OCI-LY7 (cell line): ENCODE data around the gene GP1BA. TPM values are rescaled to one million over a fixed set of nuclear protein-coding genes. Genes with fewer than 3 reads are reported as not detected.

Source experiments
- BruUV-seq: library from RNA; stranded (reverse); fragments of 400-500 nt; replicated peaks from 2 replicates; lab custom pipeline; 2021; lab: Mats Ljungman, UMichigan
- CTCF ChIA-PET: fragments of 300-600 bp; sonication (Branson Sonifier 250); formaldehyde crosslinking; loops from one replicate; lab custom pipeline; 2022; ENCODE audit warnings: antibody characterized with exemption; ENCODE audit not compliant: unreplicated experiment; lab: Charles Lee
- POLR2A ChIA-PET: fragments of 300-600 bp; sonication (Branson Sonifier 250); formaldehyde crosslinking; loops from one replicate; lab custom pipeline; 2022; ENCODE audit warnings: antibody characterized with exemption; lab: Charles Lee
- DNase-seq: peaks from one replicate; pipeline ENCODE4 v3.0.0-alpha.2; 2015; ENCODE audit warnings: low spot score
- H2AFZ ChIP-seq: fragments of 200-600 bp; sonication (generic), shearing (Covaris generic); 2 replicates; pipeline ENCODE4 v1.6.1; 2014; ENCODE audit warnings: mild to moderate bottlenecking, antibody characterized with exemption, low read length, moderate library complexity
- H3K27ac ChIP-seq: fragments of 200-600 bp; sonication (generic); 2 replicates; pipeline ENCODE4 v1.5.1; 2014; ENCODE audit warnings: mixed run types, low read depth, mild to moderate bottlenecking, moderate library complexity, low read length, inconsistent platforms; ENCODE audit not compliant: poor library complexity, severe bottlenecking
- H3K36me3 ChIP-seq: fragments of 200-600 bp; sonication (generic); 2 replicates; pipeline ENCODE4 v1.6.1; 2014; ENCODE audit warnings: mild to moderate bottlenecking, antibody characterized with exemption, low read length, moderate library complexity, mixed read lengths; ENCODE audit not compliant: insufficient read depth
- H3K4me1 ChIP-seq: fragments of 200-600 bp; sonication (generic); 2 replicates; pipeline ENCODE4 v1.5.1; 2014; ENCODE audit warnings: mild to moderate bottlenecking, low read length; ENCODE audit not compliant: insufficient read depth, poor library complexity, severe bottlenecking
- H3K4me2 ChIP-seq: fragments of 200-600 bp; sonication (generic); 2 replicates; pipeline ENCODE4 v1.6.1; 2014; ENCODE audit warnings: mild to moderate bottlenecking, low read length
- H3K4me3 ChIP-seq: fragments of 200-600 bp; sonication (generic); 2 replicates; pipeline ENCODE4 v1.5.1; 2014; ENCODE audit warnings: mild to moderate bottlenecking, low read depth, low read length; ENCODE audit not compliant: poor library complexity, severe bottlenecking
- H3K79me2 ChIP-seq: fragments of 200-600 bp; sonication (generic); 2 replicates; pipeline ENCODE4 v1.6.1; 2016; ENCODE audit warnings: low read depth, mild to moderate bottlenecking, low read length, moderate library complexity, mixed read lengths; ENCODE audit not compliant: insufficient read depth
- H3K9me2 ChIP-seq: fragments of 200-600 bp; sonication (generic); 2 replicates; pipeline ENCODE4 v1.6.1; 2016; ENCODE audit warnings: mild to moderate bottlenecking, low read length, mixed read lengths; ENCODE audit not compliant: insufficient read depth
- H3K9me3 ChIP-seq: fragments of 200-600 bp; sonication (generic); 2 replicates; pipeline ENCODE4 v1.6.1; 2014; ENCODE audit warnings: mild to moderate bottlenecking, mixed run types, low read length, mixed read lengths
- H4K20me1 ChIP-seq: fragments of 200-600 bp; sonication (generic); 2 replicates; pipeline ENCODE4 v1.6.1; 2014; ENCODE audit warnings: mild to moderate bottlenecking, antibody characterized with exemption, low read length, moderate library complexity, mixed read lengths; ENCODE audit not compliant: insufficient read depth
- CTCF ChIP-seq: fragments of 200-600 bp; sonication (generic); conservative IDR thresholded peaks from 2 replicates; pipeline ENCODE4 v1.5.1; 2014; ENCODE audit warnings: mild to moderate bottlenecking, antibody characterized with exemption, low read length, moderate library complexity, mixed read lengths
- EZH2phosphoT487 ChIP-seq: fragments of 200-600 bp; sonication (generic); IDR thresholded peaks from 2 replicates; pipeline ENCODE4 v1.6.1; 2018; ENCODE audit warnings: low read depth, borderline replicate concordance, mild to moderate bottlenecking, mixed run types, antibody characterized with exemption, low read length, moderate library complexity, mixed read lengths
- intact Hi-C: fragments of 100-400 bp; cut with micrococcal nuclease; formaldehyde crosslinking; loops from one replicate; pipeline ENCODE4 v1.10.0; 2022; ENCODE audit not compliant: unreplicated experiment
- microRNA-seq: library from miRNA; unstranded; fragments of <30 nt; microRNA quantifications from one replicate; pipeline ENCODE4 v1.2.0, GENCODE V29; 2022; ENCODE audit warnings: borderline replicate concordance
- small RNA-seq: library from RNA; depleted of rRNA; stranded (forward); fragments of <200 nt; gene quantifications from one replicate; pipeline ENCODE3, GENCODE V24; 2014
- total RNA-seq, 2 experiments: library from RNA; depleted of rRNA in 1 of 2; stranded (reverse); fragments of >200 nt in 1 of 2; shearing (Covaris generic) in 1 of 2; gene quantifications; 2 replicates each; pipeline ENCODE4 v1.2.3, GENCODE V29; 2014 to 2022

The GP1BA gene
- total RNA-seq, 2 experiments from 2014 or later, result not detected

GRCh38 chr17:4982305-4982704, 50.2 kb downstream of the GP1BA start:
- Histone ChIP-seq H4K20me1 (no peaks in the 10 kb centered on the region), H3K9me2 (no peaks in the 10 kb centered on the region), H3K36me3 (peaks cover 55% of the 10 kb centered on the region), H3K27ac (no peak overlapping the region), H2AFZ (no peak overlapping the region), H3K79me2 (no peaks in the 10 kb centered on the region; the same call in 1 of the 2 replicates), H3K9me3 (no peaks in the 10 kb centered on the region), H3K4me2 (no peak overlapping the region), H3K4me3 (no peak overlapping the region), H3K4me1 (peaks cover 40% of the 10 kb centered on the region)
- POLR2A ChIA-PET, result interaction anchor here (0.7 kb wide), 1 partner anchor 102 kb away, joined by 3 read pairs; no protein-coding TSS in a partner anchor
- TF ChIP-seq CTCF, result no peak
- TF ChIP-seq EZH2phosphoT487, result no peak
- no peak for DNase-seq
- CTCF ChIA-PET, result no interaction called here
- intact Hi-C loops, result no loop called here
- BruUV-seq, result no TSS peak

Small RNA genes lying within 50 kb of the gene (microRNA-seq; reads per million reads assigned to microRNA genes)
- gene MIR6864, result not detected
- not detected for gene MIR6865

Small RNA genes lying within 50 kb of the gene (small RNA-seq; reads per million reads assigned to genes)
- gene MIR6864, result not detected
- not detected for gene MIR6865

Other genes starting within 250 kb of the GP1BA start
- gene PELP1, start 228.1 kb upstream of the GP1BA start, total RNA-seq (2014; rRNA removed; shearing (Covaris generic)), result 28.2 and 36.8 TPM in 2 replicates
- gene PELP1, start 228.1 kb upstream of the GP1BA start, total RNA-seq (2022), result 104 and 113 TPM in 2 replicates
- 49.8 and 56.7 TPM in 2 replicates for gene ARRB2, start 221.6 kb upstream of the GP1BA start, total RNA-seq (2014; rRNA removed; shearing (Covaris generic))
- gene ARRB2, start 221.6 kb upstream of the GP1BA start, total RNA-seq (2022), result 84.9 and 96.1 TPM in 2 replicates
- 35.3 and 35.9 TPM in 2 replicates for gene MED11, start 200.8 kb upstream of the GP1BA start, total RNA-seq (2014; rRNA removed; shearing (Covaris generic))
- 19.0 and 19.2 TPM in 2 replicates for gene MED11, start 200.8 kb upstream of the GP1BA start, total RNA-seq (2022)
- not detected in 2 replicates for gene ZMYND15, start 192.4 kb upstream of the GP1BA start, total RNA-seq (2014; rRNA removed; shearing (Covaris generic))
- not detected in 2 replicates for gene ZMYND15, start 192.4 kb upstream of the GP1BA start, total RNA-seq (2022)
- gene CXCL16, start 192.3 kb upstream of the GP1BA start, total RNA-seq (2014; rRNA removed; shearing (Covaris generic)), result not detected in 2 replicates
- not detected in 2 replicates for gene CXCL16, start 192.3 kb upstream of the GP1BA start, total RNA-seq (2022)
- not detected in 2 replicates for gene TM4SF5, start 160.4 kb upstream of the GP1BA start, total RNA-seq (2014; rRNA removed; shearing (Covaris generic))
- gene TM4SF5, start 160.4 kb upstream of the GP1BA start, total RNA-seq (2022), result not detected in 2 replicates
- not detected in 2 replicates for gene VMO1, start 145.9 kb upstream of the GP1BA start, total RNA-seq (2014; rRNA removed; shearing (Covaris generic))
- gene VMO1, start 145.9 kb upstream of the GP1BA start, total RNA-seq (2022), result 0.55 TPM in 1 of 2 replicates, not detected in the other
- gene GLTPD2, start 143.3 kb upstream of the GP1BA start, total RNA-seq (2014; rRNA removed; shearing (Covaris generic)), result not detected in 2 replicates
- not detected in 2 replicates for gene GLTPD2, start 143.3 kb upstream of the GP1BA start, total RNA-seq (2022)
- 144 and 155 TPM in 2 replicates for gene PSMB6, start 136.1 kb upstream of the GP1BA start, total RNA-seq (2014; rRNA removed; shearing (Covaris generic))
- 111 and 137 TPM in 2 replicates for gene PSMB6, start 136.1 kb upstream of the GP1BA start, total RNA-seq (2022)
- 6.6 and 10.2 TPM in 2 replicates for gene PLD2, start 125.1 kb upstream of the GP1BA start, total RNA-seq (2014; rRNA removed; shearing (Covaris generic))
- gene PLD2, start 125.1 kb upstream of the GP1BA start, total RNA-seq (2022), result 13.5 and 18.7 TPM in 2 replicates
- 38.3 and 40.6 TPM in 2 replicates for gene MINK1, start 98.9 kb upstream of the GP1BA start, total RNA-seq (2014; rRNA removed; shearing (Covaris generic))
- 61.0 and 62.5 TPM in 2 replicates for gene MINK1, start 98.9 kb upstream of the GP1BA start, total RNA-seq (2022)
- gene C17orf107, start 32.7 kb upstream of the GP1BA start, total RNA-seq (2014; rRNA removed; shearing (Covaris generic)), result 0.18 and 0.79 TPM in 2 replicates
- 0.76 and 1.1 TPM in 2 replicates for gene C17orf107, start 32.7 kb upstream of the GP1BA start, total RNA-seq (2022)
- 0.32 and 0.59 TPM in 2 replicates for gene CHRNE, start 29.2 kb upstream of the GP1BA start, total RNA-seq (2014; rRNA removed; shearing (Covaris generic))
- 0.27 and 0.68 TPM in 2 replicates for gene CHRNE, start 29.2 kb upstream of the GP1BA start, total RNA-seq (2022)
- 59.6 and 80.6 TPM in 2 replicates for gene SLC25A11, start 7.8 kb downstream of the GP1BA start, total RNA-seq (2014; rRNA removed; shearing (Covaris generic))
- 66.8 and 68.2 TPM in 2 replicates for gene SLC25A11, start 7.8 kb downstream of the GP1BA start, total RNA-seq (2022)
- gene RNF167, start 8.0 kb downstream of the GP1BA start, total RNA-seq (2014; rRNA removed; shearing (Covaris generic)), result 31.4 and 46.5 TPM in 2 replicates
- 120 and 124 TPM in 2 replicates for gene RNF167, start 8.0 kb downstream of the GP1BA start, total RNA-seq (2022)
- gene PFN1, start 16.3 kb downstream of the GP1BA start, total RNA-seq (2014; rRNA removed; shearing (Covaris generic)), result 1,053 and 1,272 TPM in 2 replicates
- gene PFN1, start 16.3 kb downstream of the GP1BA start, total RNA-seq (2022), result 950 and 1,053 TPM in 2 replicates
- 14.6 and 24.6 TPM in 2 replicates for gene ENO3, start 18.8 kb downstream of the GP1BA start, total RNA-seq (2014; rRNA removed; shearing (Covaris generic))
- 79.4 and 80.4 TPM in 2 replicates for gene ENO3, start 18.8 kb downstream of the GP1BA start, total RNA-seq (2022)
- 53.2 and 54.4 TPM in 2 replicates for gene SPAG7, start 35.5 kb downstream of the GP1BA start, total RNA-seq (2014; rRNA removed; shearing (Covaris generic))
- 58.9 and 67.7 TPM in 2 replicates for gene SPAG7, start 35.5 kb downstream of the GP1BA start, total RNA-seq (2022)
- gene CAMTA2, start 55.4 kb downstream of the GP1BA start, total RNA-seq (2014; rRNA removed; shearing (Covaris generic)), result 8.7 and 9.7 TPM in 2 replicates
- 44.3 and 53.4 TPM in 2 replicates for gene CAMTA2, start 55.4 kb downstream of the GP1BA start, total RNA-seq (2022)
- gene INCA1, start 65.2 kb downstream of the GP1BA start, total RNA-seq (2014; rRNA removed; shearing (Covaris generic)), result not detected in 2 replicates
- gene INCA1, start 65.2 kb downstream of the GP1BA start, total RNA-seq (2022), result 0.82 and 1.2 TPM in 2 replicates
- gene KIF1C, start 65.7 kb downstream of the GP1BA start, total RNA-seq (2014; rRNA removed; shearing (Covaris generic)), result 20.6 and 32.1 TPM in 2 replicates
- gene KIF1C, start 65.7 kb downstream of the GP1BA start, total RNA-seq (2022), result 51.1 and 53.7 TPM in 2 replicates
- not detected in 2 replicates for gene SLC52A1, start 103.1 kb downstream of the GP1BA start, total RNA-seq (2014; rRNA removed; shearing (Covaris generic))
- not detected in 2 replicates for gene SLC52A1, start 103.1 kb downstream of the GP1BA start, total RNA-seq (2022)
- gene ZFP3, start 146.2 kb downstream of the GP1BA start, total RNA-seq (2014; rRNA removed; shearing (Covaris generic)), result 0.98 and 1.8 TPM in 2 replicates
- 0.34 and 0.65 TPM in 2 replicates for gene ZFP3, start 146.2 kb downstream of the GP1BA start, total RNA-seq (2022)
- 28.3 and 32.0 TPM in 2 replicates for gene ZNF232, start 179.6 kb downstream of the GP1BA start, total RNA-seq (2014; rRNA removed; shearing (Covaris generic))
- gene ZNF232, start 179.6 kb downstream of the GP1BA start, total RNA-seq (2022), result 20.8 and 21.3 TPM in 2 replicates
- 0.03 TPM in 1 of 2 replicates, not detected in the other for gene USP6, start 183.8 kb downstream of the GP1BA start, total RNA-seq (2014; rRNA removed; shearing (Covaris generic))
- gene USP6, start 183.8 kb downstream of the GP1BA start, total RNA-seq (2022), result 0.06 and 0.11 TPM in 2 replicates